H4 (cell line): ENCODE results near the gene KMT2B. TPM values are rescaled to one million over a fixed set of nuclear protein-coding genes. Genes with fewer than 3 reads are reported as not detected.

Experiments used
- DNase-seq: peaks from one replicate; pipeline ENCODE4 v3.0.0-alpha.2; 2015; ENCODE audit warnings: low spot score
- total RNA-seq: library from RNA; depleted of rRNA; stranded (reverse); fragments of >200 nt; shearing (Covaris generic); gene quantifications from 2 replicates; pipeline ENCODE4 v1.2.3, GENCODE V29; 2014; rRNA removed

Gene KMT2B
- total RNA-seq, 1 experiment from 2014 or later: 8.8 TPM

GRCh38 chr19:35777086-35777841, 59.5 kb downstream of the KMT2B start:
- DNase-seq: no peak

GRCh38 chr19:35777961-35778360, 60.2 kb downstream of the KMT2B start:
- no peak for DNase-seq

GRCh38 chr19:35779033-35779432, 61.2 kb downstream of the KMT2B start:
- DNase-seq: no peak

GRCh38 chr19:35780058-35780457, 62.3 kb downstream of the KMT2B start:
- no peak for DNase-seq

GRCh38 chr19:35780717-35781116, 62.9 kb downstream of the KMT2B start:
- DNase-seq: no peak

GRCh38 chr19:35781650-35782049, 63.8 kb downstream of the KMT2B start:
- no peak for DNase-seq

GRCh38 chr19:35782589-35782988, 64.8 kb downstream of the KMT2B start:
- DNase-seq: no peak

- no peak for DNase-seq
These were observed 65.9 kb downstream of the KMT2B start for GRCh38 chr19:35783469-35784434.

GRCh38 chr19:35784503-35785338, 66.9 kb downstream of the KMT2B start:
- DNase-seq: no peak

- DNase-seq: no peak
These were observed 67.5 kb downstream of the KMT2B start for GRCh38 chr19:35785339-35785627.

GRCh38 chr19:35786299-35787160, 68.7 kb downstream of the KMT2B start:
- DNase-seq: no peak

GRCh38 chr19:35787227-35787799, 69.5 kb downstream of the KMT2B start:
- no peak for DNase-seq

Other genes starting within 250 kb of the KMT2B start
- not detected in 2 replicates for gene KRTDAP, start 227.5 kb upstream of the KMT2B start, total RNA-seq
- 19.6 and 34.6 TPM in 2 replicates for gene DMKN, start 204.4 kb upstream of the KMT2B start, total RNA-seq
- gene SBSN, start 189.7 kb upstream of the KMT2B start, total RNA-seq: 0.45 TPM in 1 of 2 replicates, not detected in the other
- gene GAPDHS, start 184.5 kb upstream of the KMT2B start, total RNA-seq: not detected in 2 replicates
- 306 and 341 TPM in 2 replicates for gene TMEM147, start 172.4 kb upstream of the KMT2B start, total RNA-seq
- gene ATP4A, start 154.3 kb upstream of the KMT2B start, total RNA-seq: not detected in 2 replicates
- gene PMIS2, start 131.8 kb upstream of the KMT2B start, total RNA-seq: not detected in 2 replicates
- 17.2 and 22.7 TPM in 2 replicates for gene HAUS5, start 105.3 kb upstream of the KMT2B start, total RNA-seq
- 135 and 156 TPM in 2 replicates for gene RBM42, start 89.0 kb upstream of the KMT2B start, total RNA-seq
- gene ETV2, start 76.3 kb upstream of the KMT2B start, total RNA-seq: 2.8 and 4.9 TPM in 2 replicates
- gene COX6B1, start 69.7 kb upstream of the KMT2B start, total RNA-seq: 1,937 and 2,103 TPM in 2 replicates
- gene UPK1A, start 51.5 kb upstream of the KMT2B start, total RNA-seq: not detected in 2 replicates
- not detected in 2 replicates for gene ZBTB32, start 13.4 kb upstream of the KMT2B start, total RNA-seq
- gene IGFLR1, start 24.4 kb downstream of the KMT2B start, total RNA-seq: 6.2 and 31.2 TPM in 2 replicates
- 25.2 and 27.5 TPM in 2 replicates for gene U2AF1L4, start 27.4 kb downstream of the KMT2B start, total RNA-seq
- 91.4 and 100 TPM in 2 replicates for gene PSENEN, start 27.6 kb downstream of the KMT2B start, total RNA-seq
- gene LIN37, start 30.6 kb downstream of the KMT2B start, total RNA-seq: 11.5 and 15.5 TPM in 2 replicates
- gene HSPB6, start 39.0 kb downstream of the KMT2B start, total RNA-seq: not detected in 2 replicates
- gene PROSER3, start 40.2 kb downstream of the KMT2B start, total RNA-seq: 9.6 and 15.3 TPM in 2 replicates
- 1.5 and 2.2 TPM in 2 replicates for gene ARHGAP33, start 57.6 kb downstream of the KMT2B start, total RNA-seq
- not detected in 2 replicates for gene PRODH2, start 94.8 kb downstream of the KMT2B start, total RNA-seq
- gene NPHS1, start 134.5 kb downstream of the KMT2B start, total RNA-seq: not detected in 2 replicates
- 0.08 and 0.19 TPM in 2 replicates for gene KIRREL2, start 138.9 kb downstream of the KMT2B start, total RNA-seq
- gene APLP1, start 150.6 kb downstream of the KMT2B start, total RNA-seq: 28.7 and 45.8 TPM in 2 replicates
- 1.4 and 1.8 TPM in 2 replicates for gene NFKBID, start 182.5 kb downstream of the KMT2B start, total RNA-seq
- not detected in 2 replicates for gene HCST, start 184.5 kb downstream of the KMT2B start, total RNA-seq
- gene TYROBP, start 190.3 kb downstream of the KMT2B start, total RNA-seq: not detected in 2 replicates
- 4.6 and 5.6 TPM in 2 replicates for gene LRFN3, start 218.4 kb downstream of the KMT2B start, total RNA-seq